Measurements from ENCODE around the gene RBAK. TPM values are rescaled to one million over a fixed set of nuclear protein-coding genes. Genes with fewer than 3 reads are reported as not detected.

The RBAK gene
- polyA plus RNA-seq, 1 experiment: 6.1 TPM

DNA sequence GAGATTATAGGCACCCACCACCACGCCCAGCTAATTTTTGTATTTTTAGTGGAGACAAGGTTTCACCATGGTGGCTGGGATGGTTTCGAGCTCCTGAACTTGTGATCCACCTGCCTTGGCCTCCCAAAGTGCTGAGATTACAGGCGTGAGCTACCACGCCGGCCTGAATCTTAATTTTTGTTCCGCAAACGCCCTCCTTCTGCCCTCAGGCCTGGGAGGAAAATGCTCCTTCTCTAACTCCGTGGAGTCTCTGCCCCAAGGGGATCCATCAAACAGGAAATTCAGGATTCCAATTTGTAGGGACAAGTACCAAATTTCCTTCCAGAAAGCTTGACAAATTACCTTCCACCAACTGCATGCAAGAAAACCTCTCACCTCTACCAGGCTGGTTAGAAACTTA lies 43.2 kb downstream of the RBAK start:
- ChIA-PET POLR2A (no interaction called here), CTCF (interaction anchor here (0.6 kb wide), 1 partner anchor 364 kb away, joined by 3 read pairs; no protein-coding TSS in a partner anchor)
- Histone ChIP-seq H3K9me3 (ENCODE audit: control insufficient read depth, insufficient read depth, low read length) (peaks cover 6% of the 10 kb centered on the region), H3K27ac (ENCODE audit: low read depth, low read length) (no peak overlapping the region), H3K27me3 (ENCODE audit: control insufficient read depth, insufficient read depth, low read length) (no peaks in the 10 kb centered on the region), H3K4me3 (ENCODE audit: low read depth, low read length) (no peak overlapping the region)
- TF ChIP-seq, protein P1, sequence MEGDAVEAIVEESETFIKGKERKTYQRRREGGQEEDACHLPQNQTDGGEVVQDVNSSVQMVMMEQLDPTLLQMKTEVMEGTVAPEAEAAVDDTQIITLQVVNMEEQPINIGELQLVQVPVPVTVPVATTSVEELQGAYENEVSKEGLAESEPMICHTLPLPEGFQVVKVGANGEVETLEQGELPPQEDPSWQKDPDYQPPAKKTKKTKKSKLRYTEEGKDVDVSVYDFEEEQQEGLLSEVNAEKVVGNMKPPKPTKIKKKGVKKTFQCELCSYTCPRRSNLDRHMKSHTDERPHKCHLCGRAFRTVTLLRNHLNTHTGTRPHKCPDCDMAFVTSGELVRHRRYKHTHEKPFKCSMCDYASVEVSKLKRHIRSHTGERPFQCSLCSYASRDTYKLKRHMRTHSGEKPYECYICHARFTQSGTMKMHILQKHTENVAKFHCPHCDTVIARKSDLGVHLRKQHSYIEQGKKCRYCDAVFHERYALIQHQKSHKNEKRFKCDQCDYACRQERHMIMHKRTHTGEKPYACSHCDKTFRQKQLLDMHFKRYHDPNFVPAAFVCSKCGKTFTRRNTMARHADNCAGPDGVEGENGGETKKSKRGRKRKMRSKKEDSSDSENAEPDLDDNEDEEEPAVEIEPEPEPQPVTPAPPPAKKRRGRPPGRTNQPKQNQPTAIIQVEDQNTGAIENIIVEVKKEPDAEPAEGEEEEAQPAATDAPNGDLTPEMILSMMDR (IDR thresholded peaks at IDR 0.05; ENCODE audit: low read depth, low read length): no peak
- DNase-seq (ENCODE audit: low read depth, low spot score): no peak

DNA sequence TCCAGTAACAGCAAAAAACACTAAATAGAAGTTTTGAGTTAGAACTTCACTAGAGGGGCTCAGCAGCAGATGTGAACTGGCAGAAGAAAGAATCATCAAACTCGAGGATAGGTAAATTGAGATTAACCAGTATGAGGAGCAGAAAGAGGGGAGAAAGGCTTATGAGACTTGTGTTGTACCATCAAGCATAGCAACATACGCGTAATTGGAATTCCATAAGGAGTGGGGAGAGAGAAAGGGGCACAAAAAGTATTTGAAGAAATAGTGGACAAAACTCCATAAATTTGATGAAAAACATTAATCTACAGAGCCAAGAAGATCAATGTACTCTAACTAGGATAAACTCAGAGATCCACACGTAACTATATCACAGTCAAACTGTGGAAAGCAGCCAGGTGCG lies 48.3 kb downstream of the RBAK start:
- CTCF ChIA-PET: no interaction called here
- DNase-seq (ENCODE audit: low read depth, low spot score): no peak
- Histone ChIP-seq H3K27me3 (ENCODE audit: control insufficient read depth, insufficient read depth, low read length) (no peaks in the 10 kb centered on the region), H3K4me3 (ENCODE audit: low read depth, low read length) (no peak overlapping the region), H3K9me3 (ENCODE audit: control insufficient read depth, insufficient read depth, low read length) (peaks cover 21% of the 10 kb centered on the region), H3K27ac (ENCODE audit: low read depth, low read length) (no peak overlapping the region)
- POLR2A ChIA-PET: no interaction called here
- TF ChIP-seq, protein P1 (IDR thresholded peaks at IDR 0.05; ENCODE audit: low read depth, low read length): no peak

DNA sequence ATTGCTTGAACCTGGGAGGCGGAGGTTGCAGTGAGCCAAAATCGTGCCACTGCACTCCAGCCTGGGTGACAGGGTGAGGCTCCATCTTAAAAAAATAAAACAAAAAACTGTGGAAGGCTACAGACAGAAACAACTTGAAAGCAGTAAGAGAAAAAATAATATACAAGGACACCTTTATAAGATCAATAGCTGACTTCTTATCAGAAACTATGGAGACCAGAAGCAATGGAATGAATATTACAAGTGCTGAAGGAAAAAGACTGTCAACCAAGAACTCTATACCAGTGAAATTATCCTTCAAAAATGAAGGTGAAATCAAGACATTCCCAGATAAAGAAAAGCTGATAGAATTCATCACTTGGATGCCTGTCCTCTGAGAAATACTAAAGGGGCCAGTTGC lies 49.0 kb downstream of the RBAK start:
- TF ChIP-seq, protein P1 (IDR thresholded peaks at IDR 0.05; ENCODE audit: low read depth, low read length): no peak
- POLR2A ChIA-PET: no interaction called here
- Histone ChIP-seq H3K27me3 (ENCODE audit: control insufficient read depth, insufficient read depth, low read length) (no peaks in the 10 kb centered on the region), H3K27ac (ENCODE audit: low read depth, low read length) (no peak overlapping the region), H3K4me3 (ENCODE audit: low read depth, low read length) (no peak overlapping the region), H3K9me3 (ENCODE audit: control insufficient read depth, insufficient read depth, low read length) (peaks cover 21% of the 10 kb centered on the region)
- CTCF ChIA-PET: interaction anchor here (0.6 kb wide), 1 partner anchor 13 kb away, joined by 4 read pairs; no protein-coding TSS in a partner anchor
- no peak for DNase-seq (ENCODE audit: low read depth, low spot score)

DNA sequence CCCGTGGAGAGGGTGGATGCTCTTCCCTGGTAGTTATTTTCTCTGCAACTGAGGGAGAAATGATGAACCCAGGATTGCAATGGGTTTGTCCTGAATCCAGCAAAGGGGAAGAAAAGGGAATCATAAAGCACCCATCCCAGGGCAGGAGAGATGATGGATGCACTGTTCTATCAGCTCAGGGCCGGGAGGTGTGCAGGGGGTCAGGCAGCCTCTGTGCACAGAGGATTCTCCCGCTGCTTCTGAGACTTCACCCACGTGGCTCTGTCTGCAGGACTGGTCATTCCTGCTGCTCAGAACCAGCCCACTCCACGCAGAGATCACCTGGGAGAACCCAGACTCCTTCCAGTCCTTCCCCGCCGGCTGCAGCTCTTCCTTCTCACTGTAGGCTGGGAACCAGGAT lies 70.7 kb downstream of the RBAK start:
- CTCF ChIA-PET: no interaction called here
- no peaks in the 10 kb centered on the region for H3K27me3 ChIP-seq (ENCODE audit: control insufficient read depth, insufficient read depth, low read length)
- peaks cover 6% of the 10 kb centered on the region; the same call in 1 of the 2 replicates for H3K9me3 ChIP-seq (ENCODE audit: control insufficient read depth, insufficient read depth, low read length)

DNA sequence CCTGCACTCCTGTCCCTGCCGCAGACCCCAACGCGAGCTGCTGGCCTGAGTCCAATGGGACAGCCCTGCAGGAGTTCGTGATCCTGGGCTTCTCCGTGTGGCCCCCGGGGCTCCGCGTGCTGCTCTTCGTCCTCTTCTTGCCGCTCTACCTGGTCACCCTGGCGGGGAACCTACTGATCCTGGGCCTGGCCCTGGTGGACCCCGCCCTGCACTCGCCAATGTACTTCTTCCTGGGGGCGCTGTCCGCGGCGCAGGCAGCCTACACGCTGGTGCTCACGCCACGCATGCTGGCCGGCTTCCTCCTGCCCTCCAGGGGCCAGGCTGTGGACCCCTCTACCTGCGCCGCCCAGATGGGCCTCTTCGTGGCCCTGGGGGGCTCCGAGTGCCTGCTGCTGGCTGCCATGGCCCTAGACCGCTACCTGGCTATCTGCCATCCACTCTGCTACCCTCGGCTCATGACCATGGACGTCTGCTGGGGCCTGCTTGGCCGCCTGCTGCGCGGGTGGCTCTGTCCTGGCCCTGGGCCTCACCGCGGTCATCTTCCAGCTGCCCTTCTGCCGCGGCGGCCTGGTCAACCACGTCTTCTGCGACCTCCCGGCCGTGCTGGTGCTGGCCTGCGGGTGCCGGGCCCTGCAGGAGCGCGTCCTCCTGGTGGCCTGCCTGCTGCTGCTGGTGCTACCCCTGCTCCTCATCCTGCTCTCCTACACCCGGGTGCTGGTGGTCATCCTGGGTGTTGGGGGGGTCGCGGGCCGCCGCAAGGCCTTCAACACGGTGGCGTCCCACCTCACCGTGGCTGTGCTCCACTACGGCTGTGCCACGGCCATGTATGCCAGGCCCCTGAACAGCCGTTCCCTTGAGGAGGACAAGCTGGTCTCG lies 71.7 kb downstream of the RBAK start:
- Histone ChIP-seq H3K4me3 (ENCODE audit: low read depth, low read length) (no peak overlapping the region), H3K27me3 (ENCODE audit: control insufficient read depth, insufficient read depth, low read length) (no peaks in the 10 kb centered on the region), H3K9me3 (ENCODE audit: control insufficient read depth, insufficient read depth, low read length) (peaks cover 6% of the 10 kb centered on the region; the same call in 1 of the 2 replicates), H3K27ac (ENCODE audit: low read depth, low read length) (no peak overlapping the region)
- DNase-seq (ENCODE audit: low read depth, low spot score): no peak
- CTCF ChIA-PET: no interaction called here
- POLR2A ChIA-PET: no interaction called here
- TF ChIP-seq, protein P1 (IDR thresholded peaks at IDR 0.05; ENCODE audit: low read depth, low read length): no peak

More for the DNA sequence above, 70.7 kb downstream of the RBAK start:
- POLR2A ChIA-PET: no interaction called here
- DNase-seq (ENCODE audit: low read depth, low spot score): no peak
- Histone ChIP-seq H3K27ac (ENCODE audit: low read depth, low read length) (no peak overlapping the region), H3K4me3 (ENCODE audit: low read depth, low read length) (no peak overlapping the region)
- TF ChIP-seq, protein P1 (IDR thresholded peaks at IDR 0.05; ENCODE audit: low read depth, low read length): no peak
